Activated CD8-positive, alpha-beta memory T cell treated with anti-CD3 and anti-CD28 coated beads for 36 hours (primary cell): ENCODE measurements around the gene PARVB. TPM values are rescaled to one million over a fixed set of nuclear protein-coding genes. Genes with fewer than 3 reads are reported as not detected.

Experiments
- CTCF ChIA-PET: fragments of 350-600 bp; sonication (Branson Sonifier 250); formaldehyde crosslinking; loops from one replicate; lab custom pipeline; 2021; ENCODE audit warnings: antibody characterized with exemption; lab: Charles Lee
- POLR2A ChIA-PET: fragments of 350-600 bp; sonication (Branson Sonifier 250); formaldehyde crosslinking; loops from one replicate; lab custom pipeline; 2021; ENCODE audit warnings: antibody characterized with exemption; lab: Charles Lee
- total RNA-seq, 2 experiments: library from RNA; stranded (reverse); gene quantifications; one replicate each; pipeline ENCODE4 v1.2.3, GENCODE V29; 2021

The PARVB gene
- total RNA-seq, 2 experiments from 2014 or later: 94.0 to 101 TPM

GRCh38 chr22:44181033-44181911 is 157.2 kb downstream of the PARVB start:
- CTCF ChIA-PET: no interaction called here

GRCh38 chr22:44181912-44182587 is 157.9 kb downstream of the PARVB start:
- ChIA-PET CTCF (no interaction called here), POLR2A (interaction anchor here (0.6 to 2.0 kb wide), 6 partner anchors 8 to 359 kb away, joined by 3 to 11 read pairs (median 4); partner anchors contain the start of gene PARVB)

More at GRCh38 chr22:44181033-44181911, 157.2 kb downstream of the PARVB start:
- POLR2A ChIA-PET: interaction anchor here (0.6 to 2.0 kb wide), 8 partner anchors 9 to 1016 kb away, joined by 3 to 11 read pairs (median 3); partner anchors contain the start of gene PARVB

- CTCF ChIA-PET: interaction anchor here (0.5 to 0.8 kb wide), 2 partner anchors 190 to 419 kb away, joined by 3 to 4 read pairs; no protein-coding TSS in a partner anchor
- POLR2A ChIA-PET: interaction anchor here (0.6 to 1.2 kb wide), 3 partner anchors 9 to 156 kb away, joined by 4 to 8 read pairs (median 4); no protein-coding TSS in a partner anchor
These were observed 158.6 kb downstream of the PARVB start for GRCh38 chr22:44182588-44183286.

GRCh38 chr22:44183287-44183588 is 159.1 kb downstream of the PARVB start:
- ChIA-PET POLR2A (interaction anchor here (0.6 to 1.2 kb wide), 2 partner anchors 8 to 156 kb away, joined by 4 to 8 read pairs; no protein-coding TSS in a partner anchor), CTCF (interaction anchor here (0.5 to 0.8 kb wide), 2 partner anchors 190 to 418 kb away, joined by 3 to 4 read pairs; no protein-coding TSS in a partner anchor)

GRCh38 chr22:44184006-44184405 is 159.9 kb downstream of the PARVB start:
- POLR2A ChIA-PET: no interaction called here
- CTCF ChIA-PET: no interaction called here

GRCh38 chr22:44185237-44186120 is 161.4 kb downstream of the PARVB start:
- CTCF ChIA-PET: no interaction called here
- POLR2A ChIA-PET: no interaction called here

- ChIA-PET CTCF (no interaction called here), POLR2A (no interaction called here)
These were observed 162.0 kb downstream of the PARVB start for GRCh38 chr22:44186121-44186510.

- ChIA-PET POLR2A (no interaction called here), CTCF (no interaction called here)
These were observed 162.6 kb downstream of the PARVB start for GRCh38 chr22:44186737-44187136.

GRCh38 chr22:44187652-44188230 is 163.6 kb downstream of the PARVB start:
- ChIA-PET POLR2A (no interaction called here), CTCF (no interaction called here)

- ChIA-PET CTCF (no interaction called here), POLR2A (no interaction called here)
These were observed 164.2 kb downstream of the PARVB start for GRCh38 chr22:44188316-44188715.

- POLR2A ChIA-PET: no interaction called here
- CTCF ChIA-PET: no interaction called here
These were observed 165.0 kb downstream of the PARVB start for GRCh38 chr22:44188986-44189630.

- CTCF ChIA-PET: no interaction called here
These were observed 166.4 kb downstream of the PARVB start for GRCh38 chr22:44190381-44190976.

GRCh38 chr22:44191036-44191454 is 166.9 kb downstream of the PARVB start:
- CTCF ChIA-PET: interaction anchor here (0.6 kb wide), 1 partner anchor 476 kb away, joined by 3 read pairs; no protein-coding TSS in a partner anchor
- POLR2A ChIA-PET: interaction anchor here (0.9 to 2.1 kb wide), 2 partner anchors 8 to 10 kb away, joined by 8 to 11 read pairs; partner anchors contain the start of gene PARVG

More at GRCh38 chr22:44190381-44190976, 166.4 kb downstream of the PARVB start:
- POLR2A ChIA-PET: interaction anchor here (2.1 kb wide), 1 partner anchor 9 kb away, joined by 11 read pairs; the partner anchor contains the start of gene PARVG

- ChIA-PET POLR2A (interaction anchor here (0.6 to 0.9 kb wide), 2 partner anchors 9 to 20 kb away, joined by 3 to 8 read pairs; no protein-coding TSS in a partner anchor), CTCF (no interaction called here)
These were observed 168.2 kb downstream of the PARVB start for GRCh38 chr22:44192098-44192815.

- POLR2A ChIA-PET: no interaction called here
- CTCF ChIA-PET: interaction anchor here (0.5 kb wide), 1 partner anchor 409 kb away, joined by 3 read pairs; no protein-coding TSS in a partner anchor
These were observed 168.9 kb downstream of the PARVB start for GRCh38 chr22:44192816-44193534.

- ChIA-PET POLR2A (no interaction called here), CTCF (interaction anchor here (0.5 kb wide), 1 partner anchor 408 kb away, joined by 3 read pairs; no protein-coding TSS in a partner anchor)
These were observed 169.4 kb downstream of the PARVB start for GRCh38 chr22:44193535-44193891.
